ENCODE results near the gene PEF1. TPM values are rescaled to one million over a fixed set of nuclear protein-coding genes. Genes with fewer than 3 reads are reported as not detected.

Gene PEF1
- total RNA-seq, 1 donor from 2014 or later: 57.9 TPM

- Histone ChIP-seq H3K9me3 (ENCODE audit: insufficient read depth, low read depth, low read length) (no peaks in the 10 kb centered on the region), H3K79me2 (ENCODE audit: insufficient read depth, low read length) (no peaks in the 10 kb centered on the region), H3K4me2 (ENCODE audit: low read length) (no peak overlapping the region), H3K27ac (ENCODE audit: low read depth, low read length) (no peak overlapping the region), H3K27me3 (ENCODE audit: insufficient read depth, low read length) (no peaks in the 10 kb centered on the region), H4K20me1 (ENCODE audit: insufficient read depth, low read length) (peaks cover 31% of the 10 kb centered on the region), H3K4me3 (ENCODE audit: insufficient read depth, low read depth, low read length) (no peak overlapping the region), H3K36me3 (ENCODE audit: insufficient read depth, low read length) (no peaks in the 10 kb centered on the region), H3K9ac (ENCODE audit: low read length) (no peak overlapping the region), H3K4me1 (ENCODE audit: insufficient read depth, low read length) (peaks cover 35% of the 10 kb centered on the region), H2AFZ (ENCODE audit: low read depth, low read length) (no peak overlapping the region)
- FAIRE-seq (no peak), DNase-seq (ENCODE audit: low read depth) (no peak)
- Mint-ChIP-seq H3K36me3 (ENCODE audit: low read depth, unreplicated experiment) (peaks cover 11% of the 10 kb centered on the region), H3K4me1 (ENCODE audit: low read depth, unreplicated experiment) (peaks cover 35% of the 10 kb centered on the region), H3K4me3 (ENCODE audit: unreplicated experiment) (no peak overlapping the region), H3K9me3 (ENCODE audit: unreplicated experiment) (no peaks in the 10 kb centered on the region), H3K27me3 (ENCODE audit: low read depth, unreplicated experiment) (peaks cover 8% of the 10 kb centered on the region), H3K27ac (ENCODE audit: unreplicated experiment) (peak overlapping the region; percentile 71)
- no peak for TF ChIP-seq EZH2 (IDR thresholded peaks at IDR 0.05; ENCODE audit: insufficient read depth, low read length)
- TF ChIP-seq, protein P1, sequence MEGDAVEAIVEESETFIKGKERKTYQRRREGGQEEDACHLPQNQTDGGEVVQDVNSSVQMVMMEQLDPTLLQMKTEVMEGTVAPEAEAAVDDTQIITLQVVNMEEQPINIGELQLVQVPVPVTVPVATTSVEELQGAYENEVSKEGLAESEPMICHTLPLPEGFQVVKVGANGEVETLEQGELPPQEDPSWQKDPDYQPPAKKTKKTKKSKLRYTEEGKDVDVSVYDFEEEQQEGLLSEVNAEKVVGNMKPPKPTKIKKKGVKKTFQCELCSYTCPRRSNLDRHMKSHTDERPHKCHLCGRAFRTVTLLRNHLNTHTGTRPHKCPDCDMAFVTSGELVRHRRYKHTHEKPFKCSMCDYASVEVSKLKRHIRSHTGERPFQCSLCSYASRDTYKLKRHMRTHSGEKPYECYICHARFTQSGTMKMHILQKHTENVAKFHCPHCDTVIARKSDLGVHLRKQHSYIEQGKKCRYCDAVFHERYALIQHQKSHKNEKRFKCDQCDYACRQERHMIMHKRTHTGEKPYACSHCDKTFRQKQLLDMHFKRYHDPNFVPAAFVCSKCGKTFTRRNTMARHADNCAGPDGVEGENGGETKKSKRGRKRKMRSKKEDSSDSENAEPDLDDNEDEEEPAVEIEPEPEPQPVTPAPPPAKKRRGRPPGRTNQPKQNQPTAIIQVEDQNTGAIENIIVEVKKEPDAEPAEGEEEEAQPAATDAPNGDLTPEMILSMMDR (IDR thresholded peaks at IDR 0.05; ENCODE audit: insufficient read depth, low read depth, low read length): no peak
Measured at GRCh38 chr1:31624309-31624708, 20.4 kb downstream of the PEF1 start.

GRCh38 chr1:31623365-31623764 is 21.3 kb downstream of the PEF1 start:
- H3K27ac ChIP-seq (ENCODE audit: low read depth, low read length): no peak overlapping the region
- no peak overlapping the region for H3K27ac Mint-ChIP-seq (ENCODE audit: unreplicated experiment)
- peaks cover 23% of the 10 kb centered on the region for H4K20me1 ChIP-seq (ENCODE audit: insufficient read depth, low read length)
- H3K4me3 ChIP-seq (ENCODE audit: insufficient read depth, low read depth, low read length): no peak overlapping the region
- H3K27me3 Mint-ChIP-seq (ENCODE audit: low read depth, unreplicated experiment): peaks cover 12% of the 10 kb centered on the region
- no peaks in the 10 kb centered on the region for H3K36me3 ChIP-seq (ENCODE audit: insufficient read depth, low read length)
- FAIRE-seq: no peak
- H3K9me3 Mint-ChIP-seq (ENCODE audit: unreplicated experiment): no peaks in the 10 kb centered on the region
- no peak for TF ChIP-seq EZH2 (IDR thresholded peaks at IDR 0.05; ENCODE audit: insufficient read depth, low read length)
- TF ChIP-seq, protein P1 (IDR thresholded peaks at IDR 0.05; ENCODE audit: insufficient read depth, low read depth, low read length): no peak
- H3K9ac ChIP-seq (ENCODE audit: low read length): no peak overlapping the region
- no peak overlapping the region for H2AFZ ChIP-seq (ENCODE audit: low read depth, low read length)
- H3K36me3 Mint-ChIP-seq (ENCODE audit: low read depth, unreplicated experiment): peaks cover 7% of the 10 kb centered on the region
- H3K79me2 ChIP-seq (ENCODE audit: insufficient read depth, low read length): no peaks in the 10 kb centered on the region
- no peaks in the 10 kb centered on the region for H3K9me3 ChIP-seq (ENCODE audit: insufficient read depth, low read depth, low read length)
- no peak overlapping the region for H3K4me2 ChIP-seq (ENCODE audit: low read length)
- peaks cover 33% of the 10 kb centered on the region for H3K4me1 ChIP-seq (ENCODE audit: insufficient read depth, low read length)
- DNase-seq (ENCODE audit: low read depth): no peak
- H3K4me3 Mint-ChIP-seq (ENCODE audit: unreplicated experiment): no peak overlapping the region
- peaks cover 27% of the 10 kb centered on the region for H3K4me1 Mint-ChIP-seq (ENCODE audit: low read depth, unreplicated experiment)
- H3K27me3 ChIP-seq (ENCODE audit: insufficient read depth, low read length): no peaks in the 10 kb centered on the region

DNA sequence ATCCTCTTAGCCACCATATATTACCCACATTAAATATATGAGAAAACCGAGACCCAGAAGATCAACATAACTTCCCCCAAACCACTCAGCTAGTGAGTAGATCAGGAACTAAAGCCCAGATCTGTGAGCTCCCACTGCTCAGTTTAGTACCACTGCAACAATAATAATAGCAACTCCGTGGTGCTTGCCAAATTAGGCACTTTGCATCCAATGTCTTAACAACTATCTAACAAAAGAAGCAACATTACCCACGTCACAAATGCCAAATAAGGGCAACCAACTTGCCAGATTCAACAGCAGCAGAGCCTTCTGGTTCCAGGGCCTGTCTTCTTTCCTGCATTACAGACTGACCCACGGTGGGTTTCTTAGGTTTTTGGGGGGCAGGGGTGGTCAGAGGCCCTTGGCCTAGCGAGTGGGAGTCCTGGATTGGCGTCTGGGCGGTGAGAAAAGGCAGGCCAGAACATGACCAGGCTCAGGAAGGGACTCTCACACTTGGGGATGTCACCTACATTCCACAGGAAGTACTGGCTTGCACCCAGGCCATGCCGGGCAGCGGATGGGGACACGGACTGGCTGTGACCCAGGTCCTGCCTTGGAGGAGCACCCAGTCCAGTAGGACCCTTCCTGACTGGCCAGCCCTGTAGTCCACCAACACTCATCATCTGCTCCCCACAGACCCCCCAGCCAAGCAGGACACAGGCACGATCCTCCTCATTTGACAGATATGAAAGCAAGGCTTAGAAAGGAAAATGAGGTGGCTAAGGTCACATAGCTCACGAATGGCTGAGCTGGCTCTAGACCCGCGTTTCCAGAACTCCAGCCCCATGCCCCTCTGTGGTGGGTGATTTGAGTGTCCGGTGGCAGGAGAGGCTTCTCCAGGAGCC is 22.6 kb downstream of the PEF1 start:
- Histone ChIP-seq H3K27ac (ENCODE audit: low read depth, low read length) (no peak overlapping the region), H3K4me3 (ENCODE audit: insufficient read depth, low read depth, low read length) (no peak overlapping the region), H3K9ac (ENCODE audit: low read length) (no peak overlapping the region), H3K79me2 (ENCODE audit: insufficient read depth, low read length) (no peaks in the 10 kb centered on the region), H3K9me3 (ENCODE audit: insufficient read depth, low read depth, low read length) (no peaks in the 10 kb centered on the region), H2AFZ (ENCODE audit: low read depth, low read length) (no peak overlapping the region), H3K36me3 (ENCODE audit: insufficient read depth, low read length) (no peaks in the 10 kb centered on the region), H3K27me3 (ENCODE audit: insufficient read depth, low read length) (peaks cover 2% of the 10 kb centered on the region), H3K4me1 (ENCODE audit: insufficient read depth, low read length) (peaks cover 24% of the 10 kb centered on the region), H3K4me2 (ENCODE audit: low read length) (no peak overlapping the region), H4K20me1 (ENCODE audit: insufficient read depth, low read length) (peaks cover 13% of the 10 kb centered on the region)
- peaks cover 17% of the 10 kb centered on the region for H3K4me1 Mint-ChIP-seq (ENCODE audit: low read depth, unreplicated experiment)
- peaks cover 7% of the 10 kb centered on the region for H3K36me3 Mint-ChIP-seq (ENCODE audit: low read depth, unreplicated experiment)
- H3K27ac Mint-ChIP-seq (ENCODE audit: unreplicated experiment): peak overlapping the region; percentile 20
- peaks cover 15% of the 10 kb centered on the region for H3K27me3 Mint-ChIP-seq (ENCODE audit: low read depth, unreplicated experiment)
- TF ChIP-seq, protein P1 (IDR thresholded peaks at IDR 0.05; ENCODE audit: insufficient read depth, low read depth, low read length): no peak
- no peak for TF ChIP-seq EZH2 (IDR thresholded peaks at IDR 0.05; ENCODE audit: insufficient read depth, low read length)
- H3K9me3 Mint-ChIP-seq (ENCODE audit: unreplicated experiment): no peaks in the 10 kb centered on the region
- DNase-seq (ENCODE audit: low read depth): no peak
- no peak overlapping the region for H3K4me3 Mint-ChIP-seq (ENCODE audit: unreplicated experiment)
- no peak for FAIRE-seq
